ENCODE measurements around the gene GRIK3. TPM values are rescaled to one million over a fixed set of nuclear protein-coding genes. Genes with fewer than 3 reads are reported as not detected.

The GRIK3 gene
- polyA plus RNA-seq, 1 donor (not counting 4 experiments of a cell fraction or from before 2014, with no cell fraction given), result not detected

DNA sequence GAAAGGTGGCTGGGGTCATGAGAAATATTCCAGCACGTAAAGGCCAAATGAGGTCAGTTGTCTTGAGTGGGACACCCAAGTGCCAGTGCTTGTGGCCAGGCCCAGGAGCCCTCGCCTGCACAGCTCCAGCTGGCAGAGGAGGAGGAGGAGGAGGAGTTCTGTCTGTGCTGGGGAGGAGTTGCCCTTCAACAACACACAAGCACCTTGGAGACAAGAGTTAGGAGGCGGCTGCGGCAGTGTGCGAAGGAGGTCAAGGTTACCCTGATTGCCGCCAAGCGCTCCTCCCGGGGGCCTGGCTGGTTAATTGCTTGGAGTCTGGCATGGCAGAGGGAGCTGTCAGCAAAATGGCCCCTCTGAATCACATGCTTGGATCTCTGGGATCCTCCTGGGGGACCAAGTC, 45.1 kb downstream of the GRIK3 start:
- no peaks in the 10 kb centered on the region for H3K79me2 ChIP-seq (ENCODE audit: control insufficient read depth, insufficient read depth, low read length)
- dilution Hi-C loops (cut with MboI; ENCODE audit: extremely low pct_ligation_motif_present, low sequenced_read_pairs), result no loop called here
- TF ChIP-seq CTCF (optimal IDR thresholded peaks at IDR 0.05 in 1 of 3, IDR thresholded peaks at IDR 0.05 in 1 of 3, conservative IDR thresholded peaks at IDR 0.05 in 1 of 3; ENCODE audit: extremely low read depth in 1 of 3, insufficient read depth in 2 of 3, low read length in 3 of 3), result no peak
- TF ChIP-seq EZH2 (IDR thresholded peaks at IDR 0.05; ENCODE audit: low read length), result no peak
- no peaks in the 10 kb centered on the region for H3K4me1 ChIP-seq (ENCODE audit: control insufficient read depth, extremely low read depth, insufficient read depth, low read length)
- H3K27me3 ChIP-seq (ENCODE audit: control insufficient read depth, extremely low read depth, insufficient read depth, low read length), result no peaks in the 10 kb centered on the region
- H3K36me3 ChIP-seq (ENCODE audit: control insufficient read depth in 2 of 2, extremely low read depth in 1 of 2, insufficient read depth in 2 of 2, low read length in 2 of 2), result no peaks in the 10 kb centered on the region
- no peak overlapping the region for H3K9ac ChIP-seq (ENCODE audit: control insufficient read depth, extremely low read depth, insufficient read depth, low read length)
- H3K4me3 ChIP-seq (ENCODE audit: control insufficient read depth in 2 of 3, extremely low read depth in 1 of 3, insufficient read depth in 2 of 3, low read depth in 1 of 3, low read length in 3 of 3), result no peak overlapping the region
- no peak overlapping the region for H3K4me2 ChIP-seq (ENCODE audit: control insufficient read depth, extremely low read depth, insufficient read depth, low read depth, low read length)
- H3K27ac ChIP-seq (ENCODE audit: control insufficient read depth, insufficient read depth, low read length), result no peak overlapping the region
- no peaks in the 10 kb centered on the region for H4K20me1 ChIP-seq (ENCODE audit: control insufficient read depth, extremely low read depth, insufficient read depth, low read length)
- no peak overlapping the region for H2AFZ ChIP-seq (ENCODE audit: control insufficient read depth, low read length)
- FAIRE-seq (no peak), DNase-seq (ENCODE audit: low read depth, low spot score) (no peak)
- no peaks in the 10 kb centered on the region for H3K9me1 ChIP-seq (ENCODE audit: control insufficient read depth, extremely low read depth, insufficient read depth, low read length)
- H3K9me3 ChIP-seq (ENCODE audit: control insufficient read depth, low read depth, low read length), result no peaks in the 10 kb centered on the region

DNA sequence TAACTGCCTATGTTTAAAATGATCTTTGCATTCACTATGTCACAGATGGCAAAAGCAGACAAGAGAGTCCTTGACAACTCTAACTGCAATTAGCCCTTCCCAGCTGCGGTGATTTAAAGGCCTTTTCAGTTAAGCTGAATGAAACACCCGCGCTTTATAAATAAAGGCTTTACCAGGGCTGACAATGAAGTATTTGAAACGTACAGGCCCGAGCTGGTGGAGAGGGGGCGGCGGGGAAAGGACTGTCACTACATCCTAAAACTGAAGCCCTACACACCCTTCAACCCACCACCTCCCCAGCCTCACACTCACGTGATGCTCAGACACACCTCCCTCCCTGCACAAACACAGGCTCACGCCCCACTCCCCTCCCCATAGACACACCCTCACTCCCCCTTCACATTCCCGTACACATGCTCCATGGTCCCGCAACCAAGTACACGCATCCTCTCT, 45.5 kb downstream of the GRIK3 start:
- H2AFZ ChIP-seq (ENCODE audit: control insufficient read depth, low read length), result no peak overlapping the region
- no peaks in the 10 kb centered on the region for H3K36me3 ChIP-seq (ENCODE audit: control insufficient read depth in 2 of 2, extremely low read depth in 1 of 2, insufficient read depth in 2 of 2, low read length in 2 of 2)

More for the DNA sequence above, 45.5 kb downstream of the GRIK3 start:
- Histone ChIP-seq H3K9ac (ENCODE audit: control insufficient read depth, extremely low read depth, insufficient read depth, low read length) (no peak overlapping the region), H3K9me1 (ENCODE audit: control insufficient read depth, extremely low read depth, insufficient read depth, low read length) (no peaks in the 10 kb centered on the region), H3K27me3 (ENCODE audit: control insufficient read depth, extremely low read depth, insufficient read depth, low read length) (no peaks in the 10 kb centered on the region), H3K4me3 (ENCODE audit: control insufficient read depth in 2 of 3, extremely low read depth in 1 of 3, insufficient read depth in 2 of 3, low read depth in 1 of 3, low read length in 3 of 3) (no peak overlapping the region), H3K4me2 (ENCODE audit: control insufficient read depth, extremely low read depth, insufficient read depth, low read depth, low read length) (no peak overlapping the region), H3K4me1 (ENCODE audit: control insufficient read depth, extremely low read depth, insufficient read depth, low read length) (no peaks in the 10 kb centered on the region), H3K79me2 (ENCODE audit: control insufficient read depth, insufficient read depth, low read length) (no peaks in the 10 kb centered on the region), H3K27ac (ENCODE audit: control insufficient read depth, insufficient read depth, low read length) (no peak overlapping the region), H4K20me1 (ENCODE audit: control insufficient read depth, extremely low read depth, insufficient read depth, low read length) (no peaks in the 10 kb centered on the region), H3K9me3 (ENCODE audit: control insufficient read depth, low read depth, low read length) (no peaks in the 10 kb centered on the region)
- no peak for TF ChIP-seq CTCF (optimal IDR thresholded peaks at IDR 0.05 in 1 of 3, IDR thresholded peaks at IDR 0.05 in 1 of 3, conservative IDR thresholded peaks at IDR 0.05 in 1 of 3; ENCODE audit: extremely low read depth in 1 of 3, insufficient read depth in 2 of 3, low read length in 3 of 3)
- no peak for TF ChIP-seq EZH2 (IDR thresholded peaks at IDR 0.05; ENCODE audit: low read length)
- FAIRE-seq (no peak), DNase-seq (ENCODE audit: low read depth, low spot score) (no peak)
- dilution Hi-C loops (cut with MboI; ENCODE audit: extremely low pct_ligation_motif_present, low sequenced_read_pairs), result no loop called here
